ENCODE data around the gene ATP8A2. TPM values are rescaled to one million over a fixed set of nuclear protein-coding genes. Genes with fewer than 3 reads are reported as not detected.

The ATP8A2 gene
- total RNA-seq, 1 experiment from 2014 or later, result 0.20 TPM

DNA sequence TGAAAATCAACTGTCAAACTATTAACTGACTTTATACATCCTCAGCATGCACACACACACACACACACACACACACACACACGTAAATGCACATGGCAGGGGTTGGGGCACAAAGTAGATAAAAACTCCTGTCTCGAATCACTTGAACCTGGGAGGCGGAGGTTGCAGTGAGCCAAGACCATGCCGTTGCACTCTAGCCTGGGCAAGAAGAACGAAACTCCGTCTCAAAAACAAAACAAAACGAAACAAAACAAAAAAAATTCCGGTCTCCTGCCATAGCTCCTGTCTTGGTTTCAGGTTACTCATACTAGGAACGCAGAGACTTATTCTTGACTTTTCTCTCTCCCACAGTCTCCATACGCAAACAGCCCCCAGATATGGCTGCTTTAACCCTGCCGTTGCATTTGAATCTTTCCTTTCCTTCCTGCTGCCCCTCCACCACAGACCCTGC, 531.1 kb downstream of the ATP8A2 start:
- no peak for DNase-seq (ENCODE audit: extremely low read depth, low read depth)

DNA sequence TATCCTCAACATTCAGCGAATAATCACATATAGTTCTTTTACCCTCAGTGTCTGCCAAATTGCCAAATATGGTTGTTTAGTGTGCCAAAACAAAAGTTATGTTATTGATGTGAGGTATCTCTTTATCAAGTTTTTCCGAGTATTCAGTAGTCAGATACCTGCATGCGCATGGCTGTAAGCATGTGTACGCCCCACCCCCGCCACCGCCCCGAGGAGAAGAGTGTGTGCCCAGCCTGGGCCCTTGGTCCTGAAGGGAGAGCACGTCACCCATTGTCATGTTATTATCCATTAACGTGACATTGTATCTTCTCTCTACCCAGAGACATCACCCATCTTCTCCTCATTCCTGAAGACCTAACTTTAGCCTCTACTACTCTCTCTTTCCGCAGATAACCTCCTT, 533.1 kb downstream of the ATP8A2 start:
- DNase-seq (ENCODE audit: extremely low read depth, low read depth), result no peak

DNA sequence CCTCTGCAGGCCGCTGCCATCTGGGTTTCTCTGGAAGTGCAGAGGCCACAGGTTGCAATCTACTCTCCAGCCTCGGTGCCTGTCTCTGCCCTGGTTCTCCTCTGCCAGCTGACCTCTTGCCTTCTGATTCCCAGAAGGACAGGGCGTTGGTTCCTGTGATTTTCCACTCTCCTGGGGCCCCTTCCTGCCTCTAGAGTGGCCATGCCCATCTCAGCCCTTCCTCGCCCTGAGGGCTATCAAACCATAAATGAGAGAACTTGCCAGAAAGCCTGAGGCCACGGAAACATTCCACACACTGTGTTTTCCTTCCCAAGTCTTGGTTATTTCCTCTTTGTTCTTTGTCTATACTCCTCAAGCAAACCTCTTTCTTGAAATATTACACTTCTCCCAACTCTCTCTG, 533.8 kb downstream of the ATP8A2 start:
- DNase-seq (ENCODE audit: extremely low read depth, low read depth), result no peak

GRCh38 chr13:25906191-25906661, 534.5 kb downstream of the ATP8A2 start:
- no peak for DNase-seq (ENCODE audit: extremely low read depth, low read depth)

DNA sequence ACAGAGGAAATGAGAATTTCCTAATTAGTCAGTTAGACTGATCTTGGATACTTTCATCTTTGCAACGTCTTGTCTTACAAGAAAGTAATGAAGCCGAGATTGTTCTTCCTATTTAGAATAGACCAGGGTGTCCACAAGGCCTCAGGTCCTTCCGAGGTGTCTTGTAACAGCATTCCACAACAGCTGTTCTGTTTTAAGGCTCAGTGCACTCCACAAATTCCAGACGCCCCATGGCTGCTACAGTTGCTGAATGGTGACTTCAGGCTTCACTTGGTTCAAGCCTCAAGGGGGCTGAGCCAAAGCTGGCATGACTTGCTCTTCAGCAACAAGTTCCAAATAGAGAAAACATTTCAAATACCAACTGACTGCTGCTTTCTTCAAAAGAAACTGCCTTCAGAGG, 536.6 kb downstream of the ATP8A2 start:
- DNase-seq (ENCODE audit: extremely low read depth, low read depth), result no peak

DNA sequence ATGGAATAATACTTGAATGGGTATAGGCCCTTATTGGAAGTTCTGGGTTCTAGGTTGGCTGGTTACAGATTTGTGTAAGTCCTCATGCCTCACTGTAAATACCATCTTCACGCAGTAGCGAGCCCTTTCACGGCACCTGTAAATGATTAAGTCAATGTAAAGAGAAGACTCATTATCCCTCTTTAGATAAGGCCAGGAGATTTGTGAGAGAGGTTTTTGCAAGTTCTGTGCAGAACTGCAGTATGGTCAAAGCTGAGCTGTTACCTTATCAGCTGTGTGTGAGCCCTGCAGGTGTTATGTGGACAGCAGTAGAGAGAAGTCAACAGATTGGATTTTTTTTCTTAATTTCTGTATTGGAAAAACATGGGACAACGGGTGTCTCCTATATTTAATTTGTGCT, 538.5 kb downstream of the ATP8A2 start:
- DNase-seq (ENCODE audit: extremely low read depth, low read depth), result no peak

DNA sequence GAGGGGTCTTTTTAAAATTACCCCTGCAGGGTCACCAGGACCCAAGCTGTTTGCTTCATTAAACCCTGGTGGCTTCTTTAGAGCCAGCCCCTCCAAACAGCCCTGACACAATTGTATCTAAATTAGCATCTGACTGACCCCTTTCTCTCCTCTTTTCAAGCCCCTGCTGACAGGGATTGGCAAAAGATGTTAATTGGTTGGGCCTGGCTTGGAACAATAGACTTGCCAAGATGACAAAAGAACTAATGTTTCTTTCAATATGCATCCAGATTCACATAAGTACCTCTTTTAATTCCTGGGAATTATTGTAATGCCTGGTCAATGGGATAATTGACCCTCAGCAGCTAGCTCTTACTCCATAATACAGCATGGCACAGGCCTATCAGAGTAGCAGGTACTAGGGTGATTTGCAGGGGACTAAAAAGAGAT, 539.2 kb downstream of the ATP8A2 start:
- no peak for DNase-seq (ENCODE audit: extremely low read depth, low read depth)

DNA sequence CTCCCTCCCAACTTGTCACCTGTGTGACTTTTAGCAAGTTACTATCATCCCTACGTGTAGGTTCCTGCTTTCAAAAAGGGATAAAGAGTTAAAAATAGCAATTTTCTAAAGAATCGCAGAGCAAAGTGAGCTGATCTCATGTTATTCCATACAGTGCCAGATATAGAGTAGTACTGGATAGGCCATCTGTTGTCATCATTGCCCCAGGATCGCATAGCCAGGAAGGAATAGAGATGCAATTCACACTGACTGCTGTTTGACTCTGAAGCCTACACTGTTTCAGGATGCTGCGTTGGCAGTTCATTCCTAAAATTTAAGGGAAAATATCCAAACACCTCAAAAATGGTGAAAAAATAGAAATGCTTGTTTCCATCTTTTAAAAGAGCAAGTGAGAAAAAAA, 541.2 kb downstream of the ATP8A2 start:
- no peak for DNase-seq (ENCODE audit: extremely low read depth, low read depth)

GRCh38 chr13:25915840-25916518, 544.2 kb downstream of the ATP8A2 start:
- no peak for DNase-seq (ENCODE audit: extremely low read depth, low read depth)

- DNase-seq (ENCODE audit: extremely low read depth, low read depth), result no peak
Measured at GRCh38 chr13:25920277-25920676, 548.5 kb downstream of the ATP8A2 start.

DNA sequence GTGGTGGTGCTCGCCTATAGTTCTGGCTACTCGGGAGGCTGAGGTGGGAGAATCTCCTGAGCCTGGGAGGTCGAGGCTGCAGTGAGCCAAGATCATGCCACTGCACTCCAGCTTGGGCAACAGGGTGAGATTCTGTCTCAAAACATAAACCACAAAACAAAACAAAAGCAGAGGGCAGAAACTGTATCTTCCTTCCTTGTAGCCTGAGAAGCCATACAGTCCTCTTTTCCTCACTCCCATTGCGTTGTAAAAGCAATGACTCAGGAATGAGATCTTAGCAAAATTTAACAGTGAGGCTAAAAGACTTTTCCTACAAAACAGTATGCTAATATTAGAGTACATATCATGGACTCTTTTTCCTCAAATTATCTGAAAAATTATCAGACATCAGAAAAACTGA, 549.2 kb downstream of the ATP8A2 start:
- DNase-seq (ENCODE audit: extremely low read depth, low read depth), result no peak

GRCh38 chr13:25922376-25922775, 550.6 kb downstream of the ATP8A2 start:
- no peak for DNase-seq (ENCODE audit: extremely low read depth, low read depth)

GRCh38 chr13:25923217-25924085, 551.7 kb downstream of the ATP8A2 start:
- no peak for DNase-seq (ENCODE audit: extremely low read depth, low read depth)

- no peak for DNase-seq (ENCODE audit: extremely low read depth, low read depth)
Measured at GRCh38 chr13:25927363-25927762, 555.6 kb downstream of the ATP8A2 start.

GRCh38 chr13:25927932-25928331, 556.2 kb downstream of the ATP8A2 start:
- DNase-seq (ENCODE audit: extremely low read depth, low read depth), result no peak

DNA sequence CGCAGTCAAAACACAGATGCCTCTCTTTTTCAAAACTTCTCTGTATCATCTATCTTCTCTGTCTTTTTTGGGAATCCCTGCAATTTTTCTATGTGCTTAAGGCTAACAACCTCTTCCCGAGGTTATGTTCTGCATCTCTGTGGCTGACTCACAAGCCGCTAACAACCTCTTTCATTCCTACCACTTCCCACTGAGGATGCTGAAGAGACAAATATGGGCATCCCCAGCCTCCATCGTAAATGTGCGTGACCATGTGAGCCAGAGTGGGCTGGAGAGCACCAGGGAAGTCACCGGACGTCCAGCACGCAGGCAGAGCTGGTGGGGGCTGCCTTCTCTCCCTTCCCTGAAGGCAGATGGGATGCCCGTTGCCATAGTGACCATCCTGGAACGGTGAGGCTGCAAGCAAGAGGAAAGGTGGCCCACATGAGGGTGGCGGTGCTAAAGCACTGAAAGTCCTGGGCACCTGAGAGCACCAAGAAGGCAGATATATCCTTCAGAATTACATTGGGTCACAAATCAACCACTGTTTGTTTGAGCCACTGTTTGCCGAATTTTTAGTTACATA, 557.2 kb downstream of the ATP8A2 start:
- no peak for DNase-seq (ENCODE audit: extremely low read depth, low read depth)

- DNase-seq (ENCODE audit: extremely low read depth, low read depth), result no peak
Measured at GRCh38 chr13:25929816-25930215, 558.0 kb downstream of the ATP8A2 start.

DNA sequence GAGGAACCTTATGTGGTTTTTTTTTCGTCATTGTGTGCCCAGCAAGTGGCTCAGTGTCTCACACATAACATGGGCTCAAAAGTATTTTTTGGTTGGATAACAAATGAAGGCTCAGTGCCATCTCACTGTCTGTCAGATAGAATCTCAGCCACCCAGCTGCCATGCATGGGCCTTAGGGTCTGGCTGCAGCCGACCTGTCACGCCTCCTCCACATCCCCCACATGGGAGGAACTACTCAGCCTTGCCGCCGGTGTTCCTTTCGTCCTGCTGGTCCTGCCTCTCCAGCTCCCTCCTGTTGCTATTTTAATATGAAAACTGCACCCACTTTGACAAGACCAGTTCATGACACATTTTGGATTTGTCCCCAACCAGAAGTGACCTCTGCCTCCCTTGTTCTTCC, 558.9 kb downstream of the ATP8A2 start:
- no peak for DNase-seq (ENCODE audit: extremely low read depth, low read depth)

DNA sequence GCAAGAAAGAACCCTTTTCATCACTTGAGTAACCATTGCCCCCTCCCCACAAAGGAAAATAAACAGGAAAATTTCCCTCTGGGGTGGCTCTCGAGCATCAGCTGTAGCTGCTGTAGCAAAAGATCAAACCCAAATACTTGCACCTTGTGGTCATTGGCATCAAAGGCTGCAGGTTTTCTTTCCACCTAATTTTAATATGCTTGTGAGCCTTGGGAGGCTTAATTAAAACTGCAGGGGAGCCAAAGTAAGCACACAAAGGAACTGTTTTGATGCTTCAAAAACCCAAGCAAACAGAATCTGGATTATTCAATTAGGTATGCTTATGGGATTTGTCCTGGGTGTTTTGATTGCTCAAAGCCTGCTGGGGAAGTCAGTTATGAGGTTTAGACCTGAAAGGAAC, 560.6 kb downstream of the ATP8A2 start:
- no peak for DNase-seq (ENCODE audit: extremely low read depth, low read depth)

- DNase-seq (ENCODE audit: extremely low read depth, low read depth), result no peak
Measured at GRCh38 chr13:25933520-25933919, 561.7 kb downstream of the ATP8A2 start.

GRCh38 chr13:25934127-25934526, 562.4 kb downstream of the ATP8A2 start:
- no peak for DNase-seq (ENCODE audit: extremely low read depth, low read depth)

Data from NCI-H460 (cell line).